Thyroid gland (tissue), 4 donors: Measurements from ENCODE around the gene AP1M2. TPM values are rescaled to one million over a fixed set of nuclear protein-coding genes. Genes with fewer than 3 reads are reported as not detected.

ENCODE experiments used
- DNase-seq, 2 donors: peaks; one replicate each; pipeline ENCODE4 v3.0.0-alpha.2; 2019
- H3K27ac ChIP-seq, 3 donors: fragments of 200-600 bp; sonication (generic); 1 replicate in 2 of 3; 2 replicates in 1 of 3; pipeline ENCODE4 v1.5.1; 2016 to 2019; ENCODE audit warnings: mild to moderate bottlenecking in 1 of 3, moderate library complexity in 1 of 3
- H3K27me3 ChIP-seq: fragments of 200-600 bp; sonication (generic); one replicate; pipeline ENCODE4 v1.5.1; 2019
- H3K36me3 ChIP-seq, 2 donors: fragments of 200-600 bp; sonication (generic); one replicate each; pipeline ENCODE4 v1.5.1; 2016 to 2019
- H3K4me1 ChIP-seq, 2 donors: fragments of 200-600 bp; sonication (generic); one replicate each; pipeline ENCODE4 v1.5.1; 2017 to 2019
- H3K4me3 ChIP-seq, 3 donors: fragments of 200-600 bp; sonication (generic); replicated peaks in 1 of 3; 1 replicate in 2 of 3; 2 replicates in 1 of 3; pipeline ENCODE4 v1.5.1; 2016; ENCODE audit warnings: mild to moderate bottlenecking in 1 of 3
- H3K9me3 ChIP-seq: fragments of 200-600 bp; sonication (generic); one replicate; pipeline ENCODE4 v1.5.1; 2017
- POLR2A ChIP-seq, 2 donors: fragments of 450-650 bp; IDR thresholded peaks; one replicate each; pipeline ENCODE4 v1.6.1; 2017; ENCODE audit warnings: antibody characterized with exemption in 2 of 2, mild to moderate bottlenecking in 2 of 2, moderate library complexity in 1 of 2
- WGBS, 2 donors: methylation state at CpG; one replicate each; pipeline ENCODE4 v1.1.5; 2017; 5-methylcytosine and 5-hydroxymethylcytosine counted together
- intact Hi-C: fragments of 100-400 bp; cut with DNase I; formaldehyde crosslinking; loops from one replicate; pipeline ENCODE4 v1.15.1; 2023
- total RNA-seq, 4 donors: library from RNA; depleted of rRNA; stranded (reverse); fragments of >200 nt; gene quantifications; one replicate each; pipeline ENCODE4 v1.2.3, GENCODE V29; 2016
- TF ChIP-seq, protein P1 (sequence below), 6 experiments: fragments of 200-600 bp in 3 of 6; fragments of 450-650 bp in 3 of 6; sonication (generic) in 3 of 6; IDR thresholded peaks; one replicate each; pipeline ENCODE4 v1.5.1; 2016 to 2019; ENCODE audit warnings: antibody characterized with exemption in 6 of 6, mild to moderate bottlenecking in 2 of 6, inconsistent platforms in 1 of 6, moderate library complexity in 1 of 6

The AP1M2 gene
- total RNA-seq, 4 donors from 2014 or later: 69.7 to 129 (median 102) TPM

DNA sequence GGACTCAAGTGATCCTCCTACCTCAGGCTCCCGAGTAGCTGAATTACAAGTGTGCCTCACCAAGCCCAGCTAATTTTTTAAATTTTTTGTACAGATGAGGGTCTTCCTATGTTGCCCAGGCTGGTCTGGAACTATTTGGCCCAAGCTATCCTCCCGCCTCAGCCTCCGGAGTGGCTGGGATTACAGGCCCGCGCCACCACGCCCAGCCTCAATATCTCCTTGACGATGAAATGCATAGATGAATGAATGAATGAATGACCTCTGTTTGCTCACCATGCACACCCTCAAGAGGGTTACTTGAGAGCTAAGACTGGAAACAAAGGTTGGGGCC is 14.9 kb upstream of the AP1M2 start:
- WGBS, 2 donors: 28 to 29% methylated on average over 6 to 7 of the region's 7 CpGs
- peak overlapping the region in 1 of 3 donors; percentile 73 for H3K4me3 ChIP-seq
- H3K27ac ChIP-seq: no peak overlapping the region
- H3K9me3 ChIP-seq: no peaks in the 10 kb centered on the region
- H3K27me3 ChIP-seq: no peaks in the 10 kb centered on the region
- DNase-seq: no peak
- no peak for TF ChIP-seq POLR2A (IDR thresholded peaks at IDR 0.05)
- TF ChIP-seq, protein P1, sequence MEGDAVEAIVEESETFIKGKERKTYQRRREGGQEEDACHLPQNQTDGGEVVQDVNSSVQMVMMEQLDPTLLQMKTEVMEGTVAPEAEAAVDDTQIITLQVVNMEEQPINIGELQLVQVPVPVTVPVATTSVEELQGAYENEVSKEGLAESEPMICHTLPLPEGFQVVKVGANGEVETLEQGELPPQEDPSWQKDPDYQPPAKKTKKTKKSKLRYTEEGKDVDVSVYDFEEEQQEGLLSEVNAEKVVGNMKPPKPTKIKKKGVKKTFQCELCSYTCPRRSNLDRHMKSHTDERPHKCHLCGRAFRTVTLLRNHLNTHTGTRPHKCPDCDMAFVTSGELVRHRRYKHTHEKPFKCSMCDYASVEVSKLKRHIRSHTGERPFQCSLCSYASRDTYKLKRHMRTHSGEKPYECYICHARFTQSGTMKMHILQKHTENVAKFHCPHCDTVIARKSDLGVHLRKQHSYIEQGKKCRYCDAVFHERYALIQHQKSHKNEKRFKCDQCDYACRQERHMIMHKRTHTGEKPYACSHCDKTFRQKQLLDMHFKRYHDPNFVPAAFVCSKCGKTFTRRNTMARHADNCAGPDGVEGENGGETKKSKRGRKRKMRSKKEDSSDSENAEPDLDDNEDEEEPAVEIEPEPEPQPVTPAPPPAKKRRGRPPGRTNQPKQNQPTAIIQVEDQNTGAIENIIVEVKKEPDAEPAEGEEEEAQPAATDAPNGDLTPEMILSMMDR (IDR thresholded peaks at IDR 0.05): no peak
- H3K4me1 ChIP-seq: peaks cover 8 to 16% of the 10 kb centered on the region in 2 donors
- intact Hi-C loops: no loop called here
- H3K36me3 ChIP-seq: no peaks in the 10 kb centered on the region

DNA sequence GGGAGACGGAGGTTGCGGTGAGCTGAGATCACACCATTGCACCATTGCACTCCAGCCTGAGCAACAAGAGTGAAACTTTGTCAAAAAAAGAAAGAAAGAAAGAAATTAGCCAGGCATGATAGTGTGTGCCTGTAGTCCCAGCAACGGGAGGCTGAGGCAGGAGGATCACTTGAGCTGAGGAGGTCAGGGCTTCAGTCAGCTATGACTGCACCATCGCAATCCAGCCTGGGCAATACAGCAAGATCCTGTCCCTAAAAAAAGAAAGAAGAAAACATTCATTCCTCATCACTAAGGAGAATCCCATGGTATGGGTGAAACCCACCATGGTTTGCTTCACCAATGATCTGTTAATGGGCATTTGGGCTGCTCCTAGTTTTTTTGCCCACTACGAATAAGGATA is 13.0 kb upstream of the AP1M2 start:
- Histone ChIP-seq H3K27ac (no peak overlapping the region), H3K4me3 (no peak overlapping the region), H3K27me3 (no peaks in the 10 kb centered on the region), H3K4me1 (peaks cover 8 to 16% of the 10 kb centered on the region in 2 donors), H3K36me3 (no peaks in the 10 kb centered on the region), H3K9me3 (no peaks in the 10 kb centered on the region)
- intact Hi-C loops: no loop called here
- TF ChIP-seq, protein P1 (IDR thresholded peaks at IDR 0.05): no peak
- no peak for DNase-seq
- 68 to 81% methylated on average over 5 of the region's 5 CpGs for WGBS, 2 donors

DNA sequence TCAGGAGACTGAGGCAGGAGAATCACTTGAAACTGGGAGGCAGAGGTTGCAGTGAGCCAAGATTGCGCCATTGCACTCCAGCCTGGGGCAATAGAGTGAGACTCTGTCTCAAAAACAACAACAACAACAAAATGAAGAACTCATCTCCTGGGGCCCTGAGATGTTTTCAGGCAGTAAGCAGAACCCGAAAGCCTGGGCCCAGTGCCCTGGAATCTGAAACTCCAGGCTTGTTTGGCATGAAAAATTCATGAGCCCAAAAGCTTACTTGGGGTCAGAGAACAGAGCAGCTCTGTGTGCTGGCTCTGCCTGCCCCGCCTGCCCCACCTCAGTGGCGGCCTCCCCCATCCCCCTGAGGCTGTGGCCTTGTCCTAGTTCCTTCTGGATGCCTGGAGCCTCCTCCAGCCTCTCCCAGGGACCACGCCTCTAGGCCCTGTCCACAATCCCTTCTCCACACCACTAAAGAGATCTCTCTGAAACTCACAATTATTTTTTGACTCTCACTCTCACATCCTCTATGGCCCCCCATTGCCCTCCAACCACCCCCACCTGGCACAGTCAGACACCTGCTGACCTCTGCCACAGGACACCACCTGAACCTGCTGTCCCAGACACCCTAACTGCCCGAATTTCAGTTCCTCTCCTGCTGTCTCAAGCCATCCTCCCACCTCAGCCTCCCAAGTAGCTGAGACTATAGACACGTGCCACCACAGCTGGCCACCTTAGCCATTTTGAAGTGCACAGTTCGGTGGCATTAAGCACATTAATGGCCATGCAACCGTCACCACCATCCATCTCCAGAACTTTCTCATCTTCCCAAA is 6.9 kb upstream of the AP1M2 start:
- intact Hi-C loops: no loop called here

DNA sequence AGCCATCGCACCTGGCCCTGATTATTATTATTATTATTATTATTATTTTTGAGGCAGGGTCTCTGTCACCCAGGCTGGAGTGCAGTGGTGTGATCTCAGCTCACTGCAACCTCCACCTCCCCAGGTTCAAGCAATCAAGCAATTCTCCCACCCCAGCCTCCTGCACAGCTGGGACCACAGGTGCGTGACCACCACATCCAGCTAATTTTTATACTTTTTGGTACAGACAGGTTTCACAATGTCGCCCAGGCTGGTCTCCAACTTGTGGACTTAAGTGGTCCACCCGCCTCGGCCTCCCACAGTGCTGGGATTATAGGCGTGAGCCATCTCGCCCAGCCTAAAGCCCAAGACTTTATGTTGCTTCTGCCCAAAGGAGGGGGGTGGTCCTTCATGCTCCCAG is 6.0 kb upstream of the AP1M2 start:
- WGBS, 2 donors: 85 to 93% methylated on average over 7 of the region's 7 CpGs
- Histone ChIP-seq H3K4me3 (no peak overlapping the region), H3K27me3 (no peaks in the 10 kb centered on the region), H3K36me3 (no peaks in the 10 kb centered on the region), H3K9me3 (no peaks in the 10 kb centered on the region), H3K27ac (no peak overlapping the region), H3K4me1 (peaks cover 0 to 8% of the 10 kb centered on the region in 2 donors)
- intact Hi-C loops: no loop called here
- DNase-seq: no peak
- TF ChIP-seq, protein P1 (IDR thresholded peaks at IDR 0.05): no peak
- no peak for TF ChIP-seq POLR2A (IDR thresholded peaks at IDR 0.05)

More for the DNA sequence above, 6.9 kb upstream of the AP1M2 start:
- Histone ChIP-seq H3K9me3 (no peaks in the 10 kb centered on the region), H3K36me3 (no peaks in the 10 kb centered on the region), H3K27ac (peak overlapping the region in 2 of 3 donors; percentile 30 to 59), H3K4me1 (peaks cover 0 to 8% of the 10 kb centered on the region in 2 donors), H3K4me3 (no peak overlapping the region), H3K27me3 (no peaks in the 10 kb centered on the region)
- TF ChIP-seq POLR2A (IDR thresholded peaks at IDR 0.05): no peak
- TF ChIP-seq, protein P1 (IDR thresholded peaks at IDR 0.05): no peak
- peak; percentile 25 to 48 for DNase-seq
- WGBS, 2 donors: 80 to 81% methylated on average over 9 of the region's 9 CpGs

DNA sequence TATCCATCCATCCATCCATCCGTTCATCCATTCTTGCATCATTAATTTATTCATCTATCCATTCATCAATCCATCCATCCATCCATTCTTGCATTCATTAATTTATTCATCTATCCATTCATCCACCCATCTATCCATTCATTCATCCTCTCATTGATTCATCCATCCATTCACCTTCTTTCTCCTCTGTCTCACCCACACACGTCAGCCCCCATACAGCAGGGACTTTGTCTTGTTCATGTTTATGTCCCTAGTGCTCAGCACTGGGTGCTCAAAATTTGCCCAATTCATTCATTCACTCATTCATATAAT is 683 bp upstream of the AP1M2 start:
- intact Hi-C loops: no loop called here
- Histone ChIP-seq H3K27me3 (no peaks in the 10 kb centered on the region), H3K36me3 (no peaks in the 10 kb centered on the region), H3K9me3 (no peaks in the 10 kb centered on the region), H3K27ac (no peak overlapping the region), H3K4me3 (no peak overlapping the region), H3K4me1 (peaks cover 0 to 5% of the 10 kb centered on the region in 2 donors)
- no peak for DNase-seq
- 88 to 95% methylated on average over 2 of the region's 2 CpGs for WGBS, 2 donors
- TF ChIP-seq, protein P1 (IDR thresholded peaks at IDR 0.05): no peak
- TF ChIP-seq POLR2A (IDR thresholded peaks at IDR 0.05): no peak
